Measurements from ENCODE around the gene FBLN1. TPM values are rescaled to one million over a fixed set of nuclear protein-coding genes. Genes with fewer than 3 reads are reported as not detected.
"Not testable (repeated sequence)": the region's sequence is repeated elsewhere in the genome, so short reads cannot be mapped to it uniquely, and the experiment has no call there.

FBLN1 gene
- total RNA-seq, 1 donor from 2014 or later: 238 TPM

DNA sequence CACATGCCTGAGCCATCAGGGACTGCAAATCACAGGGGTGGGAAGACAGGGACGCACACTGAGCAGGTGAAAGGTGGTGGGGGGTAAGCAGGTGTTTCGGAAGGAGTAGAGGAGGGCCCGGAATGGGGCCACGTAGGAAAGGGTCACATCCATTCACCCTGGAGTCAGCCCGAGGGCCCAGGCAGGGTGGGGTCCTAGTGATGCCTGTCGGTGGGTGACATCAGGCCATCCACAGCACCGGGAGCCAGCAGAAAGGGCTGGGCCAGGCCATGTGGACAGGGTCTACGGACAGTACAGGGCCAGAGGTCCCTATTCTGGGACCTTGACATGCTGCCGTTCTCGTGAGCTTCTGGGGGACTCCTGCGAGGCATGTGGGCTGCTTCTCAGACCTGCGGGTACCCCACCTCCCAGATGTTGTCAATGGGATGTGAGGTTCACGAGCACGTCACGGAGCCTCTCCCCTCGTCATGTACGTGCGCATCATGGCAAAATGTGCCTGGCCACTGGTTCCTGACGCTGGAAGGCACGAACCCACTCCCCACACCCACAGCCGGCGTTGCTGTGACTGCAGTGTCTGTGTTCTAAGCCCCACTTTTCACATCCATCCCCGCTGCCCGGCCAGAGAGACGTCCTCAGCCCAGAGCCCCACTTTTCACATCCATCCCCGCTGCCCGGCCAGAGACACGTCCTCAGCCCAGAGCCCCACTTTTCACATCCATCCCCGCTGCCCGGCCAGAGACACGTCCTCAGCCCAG is 84.1 kb downstream of the FBLN1 start:
- H3K4me3 Mint-ChIP-seq (ENCODE audit: unreplicated experiment): no peak overlapping the region
- no peak overlapping the region for H3K27ac Mint-ChIP-seq (ENCODE audit: unreplicated experiment)
- peaks cover 5% of the 10 kb centered on the region for H3K27me3 Mint-ChIP-seq (ENCODE audit: unreplicated experiment)
- peaks cover 9% of the 10 kb centered on the region for H3K36me3 Mint-ChIP-seq (ENCODE audit: low read depth, unreplicated experiment)
- H3K4me1 Mint-ChIP-seq (ENCODE audit: unreplicated experiment): peaks cover 12% of the 10 kb centered on the region
- H3K9me3 Mint-ChIP-seq (ENCODE audit: unreplicated experiment): no peaks in the 10 kb centered on the region
- TF ChIP-seq, protein P1, sequence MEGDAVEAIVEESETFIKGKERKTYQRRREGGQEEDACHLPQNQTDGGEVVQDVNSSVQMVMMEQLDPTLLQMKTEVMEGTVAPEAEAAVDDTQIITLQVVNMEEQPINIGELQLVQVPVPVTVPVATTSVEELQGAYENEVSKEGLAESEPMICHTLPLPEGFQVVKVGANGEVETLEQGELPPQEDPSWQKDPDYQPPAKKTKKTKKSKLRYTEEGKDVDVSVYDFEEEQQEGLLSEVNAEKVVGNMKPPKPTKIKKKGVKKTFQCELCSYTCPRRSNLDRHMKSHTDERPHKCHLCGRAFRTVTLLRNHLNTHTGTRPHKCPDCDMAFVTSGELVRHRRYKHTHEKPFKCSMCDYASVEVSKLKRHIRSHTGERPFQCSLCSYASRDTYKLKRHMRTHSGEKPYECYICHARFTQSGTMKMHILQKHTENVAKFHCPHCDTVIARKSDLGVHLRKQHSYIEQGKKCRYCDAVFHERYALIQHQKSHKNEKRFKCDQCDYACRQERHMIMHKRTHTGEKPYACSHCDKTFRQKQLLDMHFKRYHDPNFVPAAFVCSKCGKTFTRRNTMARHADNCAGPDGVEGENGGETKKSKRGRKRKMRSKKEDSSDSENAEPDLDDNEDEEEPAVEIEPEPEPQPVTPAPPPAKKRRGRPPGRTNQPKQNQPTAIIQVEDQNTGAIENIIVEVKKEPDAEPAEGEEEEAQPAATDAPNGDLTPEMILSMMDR (IDR thresholded peaks at IDR 0.05; ENCODE audit: unreplicated experiment): no peak
- no peak for DNase-seq (ENCODE audit: low spot score)

GRCh38 chr22:45587638-45588505 is 85.2 kb downstream of the FBLN1 start:
- TF ChIP-seq, protein P1 (IDR thresholded peaks at IDR 0.05; ENCODE audit: unreplicated experiment): no peak
- H3K4me1 Mint-ChIP-seq (ENCODE audit: unreplicated experiment): peaks cover 12% of the 10 kb centered on the region

DNA sequence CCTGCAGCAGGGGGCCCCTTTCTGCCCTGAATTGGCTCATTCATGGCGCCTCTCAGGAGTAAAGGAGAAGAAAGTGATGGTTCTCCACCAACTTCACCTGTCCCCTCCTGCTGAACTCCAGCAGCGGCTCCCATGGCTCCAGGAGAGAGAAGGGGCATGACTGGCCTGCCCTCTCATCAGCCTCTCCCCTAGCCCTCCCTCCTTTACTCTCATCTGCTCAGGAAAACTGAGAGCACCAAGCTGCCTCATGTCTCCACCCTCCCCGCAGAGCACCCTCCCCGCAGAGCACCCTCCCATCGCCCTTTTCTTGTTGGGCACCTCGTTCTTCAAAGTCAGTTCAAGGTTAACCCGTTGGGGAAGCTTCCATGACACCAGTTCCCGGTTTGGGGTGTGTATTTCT is 86.9 kb downstream of the FBLN1 start:
- H3K4me1 Mint-ChIP-seq (ENCODE audit: unreplicated experiment): peaks cover 4% of the 10 kb centered on the region
- H3K36me3 Mint-ChIP-seq (ENCODE audit: low read depth, unreplicated experiment): peaks cover 21% of the 10 kb centered on the region
- TF ChIP-seq, protein P1 (IDR thresholded peaks at IDR 0.05; ENCODE audit: unreplicated experiment): no peak
- peaks cover 2% of the 10 kb centered on the region for H3K27me3 Mint-ChIP-seq (ENCODE audit: unreplicated experiment)
- no peak overlapping the region for H3K27ac Mint-ChIP-seq (ENCODE audit: unreplicated experiment)
- no peaks in the 10 kb centered on the region for H3K9me3 Mint-ChIP-seq (ENCODE audit: unreplicated experiment)
- H3K4me3 Mint-ChIP-seq (ENCODE audit: unreplicated experiment): no peak overlapping the region
- DNase-seq (ENCODE audit: low spot score): no peak

More at GRCh38 chr22:45587638-45588505, 85.2 kb downstream of the FBLN1 start:
- no peak for DNase-seq (ENCODE audit: low spot score)
- peaks cover 5% of the 10 kb centered on the region for H3K27me3 Mint-ChIP-seq (ENCODE audit: unreplicated experiment)
- H3K4me3 Mint-ChIP-seq (ENCODE audit: unreplicated experiment): no peak overlapping the region
- H3K36me3 Mint-ChIP-seq (ENCODE audit: low read depth, unreplicated experiment): peaks cover 14% of the 10 kb centered on the region
- H3K9me3 Mint-ChIP-seq (ENCODE audit: unreplicated experiment): no peaks in the 10 kb centered on the region
- H3K27ac Mint-ChIP-seq (ENCODE audit: unreplicated experiment): no peak overlapping the region

DNA sequence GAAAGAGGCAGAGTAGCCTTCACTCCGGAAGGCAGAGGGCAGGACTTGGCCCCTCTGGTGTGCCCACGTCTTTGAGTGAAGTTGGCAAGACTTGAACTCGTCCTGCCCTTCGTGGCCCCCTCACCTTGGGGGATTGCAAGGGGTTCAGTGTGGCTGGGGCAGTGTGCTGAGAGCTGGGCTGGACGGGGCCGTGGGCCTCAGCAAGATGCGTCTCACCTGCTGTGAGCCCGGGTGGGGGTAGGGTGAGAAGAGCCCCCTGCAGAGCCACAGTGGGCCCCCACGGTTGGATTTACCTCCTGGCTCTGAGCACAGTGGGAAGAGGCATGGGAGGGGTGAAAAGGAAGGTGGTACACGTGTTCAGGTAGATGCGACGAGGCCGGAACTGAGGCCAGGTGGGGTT is 87.6 kb downstream of the FBLN1 start:
- Mint-ChIP-seq H3K36me3 (ENCODE audit: low read depth, unreplicated experiment) (peaks cover 16% of the 10 kb centered on the region), H3K4me3 (ENCODE audit: unreplicated experiment) (no peak overlapping the region), H3K4me1 (ENCODE audit: unreplicated experiment) (peaks cover 4% of the 10 kb centered on the region), H3K27ac (ENCODE audit: unreplicated experiment) (no peak overlapping the region), H3K27me3 (ENCODE audit: unreplicated experiment) (peaks cover 6% of the 10 kb centered on the region), H3K9me3 (ENCODE audit: unreplicated experiment) (no peaks in the 10 kb centered on the region)
- TF ChIP-seq, protein P1 (IDR thresholded peaks at IDR 0.05; ENCODE audit: unreplicated experiment): no peak
- DNase-seq (ENCODE audit: low spot score): no peak

DNA sequence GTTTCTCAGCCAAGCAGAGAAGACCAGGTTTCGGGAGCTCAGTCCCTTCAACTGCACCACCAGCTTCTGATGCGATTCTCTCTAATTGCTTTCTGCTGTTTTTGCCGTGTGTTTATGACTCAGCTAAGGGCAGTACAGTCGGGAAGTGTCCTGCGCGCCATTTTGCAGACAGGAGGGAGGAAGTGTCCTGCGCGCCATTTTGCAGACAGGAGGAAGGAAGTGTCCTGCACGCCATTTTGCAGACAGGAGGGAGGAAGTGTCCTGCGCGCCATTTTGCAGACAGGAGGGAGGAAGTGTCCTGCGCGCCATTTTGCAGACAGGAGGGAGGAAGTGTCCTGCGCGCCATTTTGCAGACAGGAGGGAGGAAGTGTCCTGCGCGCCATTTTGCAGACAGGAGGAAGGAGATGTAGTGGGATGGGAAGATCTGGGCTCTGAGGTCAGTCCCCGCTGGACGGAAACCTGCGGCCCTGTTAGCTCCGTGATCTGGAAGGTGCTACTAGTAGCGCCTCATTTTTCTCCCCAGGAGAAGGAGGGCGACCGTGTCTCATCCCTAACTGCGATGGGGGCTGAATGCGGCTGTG is 89.0 kb downstream of the FBLN1 start:
- H3K36me3 Mint-ChIP-seq (ENCODE audit: low read depth, unreplicated experiment): peaks cover 16% of the 10 kb centered on the region
- not testable (repeated sequence) for H3K9me3 Mint-ChIP-seq (ENCODE audit: unreplicated experiment); H3K4me3 Mint-ChIP-seq (ENCODE audit: unreplicated experiment); H3K27ac Mint-ChIP-seq (ENCODE audit: unreplicated experiment); DNase-seq (ENCODE audit: low spot score); H3K4me1 Mint-ChIP-seq (ENCODE audit: unreplicated experiment); H3K27me3 Mint-ChIP-seq (ENCODE audit: unreplicated experiment)

Measured in endothelial cell (in vitro differentiated cells).